NCI-H1048 (cell line): ENCODE data around the gene OPCML.

Experiments used
- DNase-seq: peaks from one replicate; lab custom pipeline; 2025; lab: John Stamatoyannopoulos, UW

The OPCML gene

GRCh38 chr11:132982772-132983640, 549.3 kb downstream of the OPCML start:
- DNase-seq = no peak

- no peak for DNase-seq
Measured at GRCh38 chr11:132981131-132981956, 551.0 kb downstream of the OPCML start.

GRCh38 chr11:132980670-132981069, 551.6 kb downstream of the OPCML start:
- no peak for DNase-seq

GRCh38 chr11:132977746-132978145, 554.6 kb downstream of the OPCML start:
- no peak for DNase-seq

GRCh38 chr11:132977241-132977640, 555.1 kb downstream of the OPCML start:
- DNase-seq = no peak

- DNase-seq = no peak
Measured at GRCh38 chr11:132976115-132976514, 556.2 kb downstream of the OPCML start.

GRCh38 chr11:132973686-132974085, 558.6 kb downstream of the OPCML start:
- no peak for DNase-seq

GRCh38 chr11:132972565-132972964, 559.7 kb downstream of the OPCML start:
- no peak for DNase-seq

GRCh38 chr11:132971351-132971750, 561.0 kb downstream of the OPCML start:
- DNase-seq = no peak

- no peak for DNase-seq
Measured at GRCh38 chr11:132969892-132970291, 562.4 kb downstream of the OPCML start.

- DNase-seq = no peak
Measured at GRCh38 chr11:132962041-132962440, 570.3 kb downstream of the OPCML start.

GRCh38 chr11:132961453-132961852, 570.8 kb downstream of the OPCML start:
- no peak for DNase-seq

- DNase-seq = no peak
Measured at GRCh38 chr11:132960273-132961078, 571.8 kb downstream of the OPCML start.

- DNase-seq = no peak
Measured at GRCh38 chr11:132959693-132960092, 572.6 kb downstream of the OPCML start.

GRCh38 chr11:132957881-132958280, 574.4 kb downstream of the OPCML start:
- no peak for DNase-seq

GRCh38 chr11:132948252-132948651, 584.0 kb downstream of the OPCML start:
- DNase-seq = no peak

- no peak for DNase-seq
Measured at GRCh38 chr11:132944569-132944944, 587.7 kb downstream of the OPCML start.

GRCh38 chr11:132943706-132944568, 588.4 kb downstream of the OPCML start:
- no peak for DNase-seq

- no peak for DNase-seq
Measured at GRCh38 chr11:132943357-132943705, 589.0 kb downstream of the OPCML start.

- DNase-seq = no peak
Measured at GRCh38 chr11:132942611-132943356, 589.5 kb downstream of the OPCML start.

GRCh38 chr11:132941761-132942160, 590.5 kb downstream of the OPCML start:
- DNase-seq = no peak
